Caki2 (cell line): ENCODE measurements around the gene RAB39A. TPM values are rescaled to one million over a fixed set of nuclear protein-coding genes. Genes with fewer than 3 reads are reported as not detected.
"Not testable (repeated sequence)": the region's sequence is repeated elsewhere in the genome, so short reads cannot be mapped to it uniquely, and the experiment has no call there.

Experiments
- DNase-seq: peaks from one replicate; pipeline ENCODE4 v3.0.0-alpha.2; 2015; ENCODE audit warnings: low read depth
- in situ Hi-C: cut with HindIII; loops from 2 replicates; pipeline ENCODE4 v1.10.0; 2016; ENCODE audit warnings: low sequenced_read_pairs, low pct_unique_long_range_greater_than_20kb, mixed read lengths
- total RNA-seq: library from RNA; depleted of rRNA; stranded (reverse); fragments of >200 nt; shearing (Covaris generic); gene quantifications from 2 replicates; pipeline ENCODE4 v1.2.3, GENCODE V29; 2014; ENCODE audit warnings: low replicate concordance; rRNA removed

Gene RAB39A, protein sequence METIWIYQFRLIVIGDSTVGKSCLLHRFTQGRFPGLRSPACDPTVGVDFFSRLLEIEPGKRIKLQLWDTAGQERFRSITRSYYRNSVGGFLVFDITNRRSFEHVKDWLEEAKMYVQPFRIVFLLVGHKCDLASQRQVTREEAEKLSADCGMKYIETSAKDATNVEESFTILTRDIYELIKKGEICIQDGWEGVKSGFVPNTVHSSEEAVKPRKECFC
- 0.07 TPM in 1 of 2 replicates, not detected in the other for total RNA-seq

DNA sequence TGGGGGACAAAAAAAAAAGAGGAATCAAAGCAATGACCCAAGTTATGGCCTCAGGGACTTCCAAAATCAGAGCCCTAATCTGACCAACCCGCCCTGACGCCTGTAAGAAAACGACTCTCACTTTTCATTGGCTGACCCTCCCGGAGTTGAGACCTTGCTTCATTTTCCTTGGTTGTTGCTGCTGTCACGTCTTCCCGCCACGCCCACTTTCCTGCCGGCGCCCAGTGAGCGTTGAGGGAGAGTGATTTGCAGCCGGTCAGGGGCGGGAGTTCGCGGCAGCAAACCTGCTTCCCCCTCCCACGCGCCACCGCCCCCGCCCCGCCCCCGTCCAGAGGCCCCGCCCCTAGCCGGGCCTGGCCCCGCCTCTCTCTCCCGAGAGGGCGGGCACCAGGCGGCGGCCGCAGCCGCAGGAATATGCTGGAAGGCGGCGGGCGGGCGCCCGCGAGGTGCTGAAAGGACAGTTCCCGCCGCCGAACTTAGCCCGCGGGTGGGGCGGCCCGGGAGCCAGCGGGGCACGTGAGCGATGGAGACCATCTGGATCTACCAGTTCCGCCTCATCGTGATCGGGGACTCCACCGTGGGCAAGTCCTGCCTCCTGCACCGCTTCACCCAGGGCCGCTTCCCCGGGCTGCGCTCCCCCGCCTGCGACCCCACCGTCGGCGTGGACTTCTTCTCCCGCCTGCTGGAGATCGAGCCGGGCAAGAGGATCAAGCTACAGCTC lies at the start of gene RAB39A:
RAB39A (plus strand) TSS at position 403 of the 721 bp plus-strand sequence; CDS start at position 524, 121 bp downstream.
- in situ Hi-C loops = no loop called here
- peak; percentile 93 for DNase-seq

DNA sequence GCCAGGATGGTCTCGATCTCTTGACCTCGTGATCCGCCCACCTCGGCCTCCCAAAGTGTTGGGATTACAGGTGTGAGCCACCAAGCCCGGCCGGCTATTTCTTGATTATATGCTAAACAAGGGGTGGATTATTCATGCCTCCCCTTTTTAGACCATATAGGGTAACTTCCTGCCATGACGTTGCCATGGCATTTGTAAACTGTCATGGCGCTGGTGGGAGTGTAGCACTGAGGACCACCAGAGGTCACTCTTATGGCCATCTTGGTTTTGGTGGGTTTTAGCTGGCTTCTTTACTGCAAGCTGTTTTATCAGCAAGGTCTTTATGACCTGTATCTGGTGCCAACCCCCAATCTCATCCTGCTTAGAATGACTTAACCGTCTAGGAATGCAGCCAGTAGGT lies 46.8 kb upstream of the RAB39A start:
- DNase-seq, in situ Hi-C loops: not testable (repeated sequence)

- in situ Hi-C loops = no loop called here
- DNase-seq = no peak
Measured at GRCh38 chr11:107882095-107882820, 46.0 kb upstream of the RAB39A start.

- DNase-seq = no peak
- in situ Hi-C loops = no loop called here
Measured at GRCh38 chr11:107898270-107898669, 30.0 kb upstream of the RAB39A start.

DNA sequence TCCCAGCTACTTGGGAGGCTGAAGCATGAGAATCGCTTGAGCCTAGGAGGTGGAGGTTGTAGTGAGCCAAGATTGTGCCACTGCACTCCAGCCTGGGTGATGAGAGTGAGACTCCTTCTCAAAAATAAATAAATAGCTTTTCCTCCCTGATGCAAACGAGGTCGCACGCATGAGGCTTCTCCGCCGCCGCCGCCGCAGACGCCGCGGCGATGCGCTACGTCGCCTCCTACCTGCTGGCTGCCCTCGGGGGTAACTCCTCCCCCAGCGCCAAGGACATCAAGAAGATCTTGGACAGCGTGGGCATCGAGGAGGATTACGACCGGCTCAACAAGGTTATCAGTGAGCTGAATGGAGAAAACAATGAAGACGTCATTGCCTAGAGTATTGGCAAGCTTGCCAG lies 20.0 kb upstream of the RAB39A start:
- DNase-seq = no peak
- in situ Hi-C loops = no loop called here

- DNase-seq, in situ Hi-C loops: not testable (repeated sequence)
Measured at GRCh38 chr11:107912415-107912814, 15.8 kb upstream of the RAB39A start.

- in situ Hi-C loops = no loop called here
- DNase-seq = no peak
Measured at GRCh38 chr11:107915229-107915628, 13.0 kb upstream of the RAB39A start.

DNA sequence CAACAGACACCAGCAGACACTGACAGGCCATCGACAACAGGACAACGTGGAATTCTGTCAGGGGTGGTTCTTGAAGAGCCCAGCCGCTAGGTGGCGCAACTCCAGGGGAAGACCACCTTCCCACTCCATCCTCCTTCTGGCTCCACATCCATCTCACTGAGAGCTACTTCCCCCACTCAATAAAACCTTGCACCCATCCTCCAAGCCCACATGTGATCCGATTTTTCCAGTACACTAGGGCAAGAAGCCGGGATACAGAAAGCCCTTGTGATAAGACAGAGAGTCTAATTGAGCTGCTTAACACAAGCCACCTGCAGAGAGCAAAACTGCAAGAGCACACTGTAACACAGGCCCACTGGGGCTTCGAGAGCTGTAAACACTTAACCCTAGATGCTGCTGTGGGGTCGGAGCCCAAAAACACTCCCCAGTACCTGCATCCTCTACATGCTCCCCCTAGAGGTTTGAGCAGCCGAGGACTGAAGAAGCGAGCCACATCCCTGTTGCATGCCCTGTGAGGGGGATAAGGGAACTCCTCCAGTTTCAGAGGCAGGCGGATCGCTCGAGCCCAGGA lies 11.5 kb upstream of the RAB39A start:
- no peak for DNase-seq
- in situ Hi-C loops = no loop called here

- no peak for DNase-seq
- in situ Hi-C loops = no loop called here
Measured at GRCh38 chr11:107921997-107922396, 6.3 kb upstream of the RAB39A start.

- DNase-seq, in situ Hi-C loops: not testable (repeated sequence)
Measured at GRCh38 chr11:107923519-107923918, 4.7 kb upstream of the RAB39A start.

GRCh38 chr11:107924306-107924705 lies 3.9 kb upstream of the RAB39A start:
- in situ Hi-C loops = no loop called here
- DNase-seq = no peak

- in situ Hi-C loops = no loop called here
- no peak for DNase-seq
Measured at GRCh38 chr11:107927559-107927958, 689 bp upstream of the RAB39A start.

GRCh38 chr11:107928767-107929507 lies 689 bp downstream of the RAB39A start:
- in situ Hi-C loops = no loop called here
- DNase-seq = no peak

DNA sequence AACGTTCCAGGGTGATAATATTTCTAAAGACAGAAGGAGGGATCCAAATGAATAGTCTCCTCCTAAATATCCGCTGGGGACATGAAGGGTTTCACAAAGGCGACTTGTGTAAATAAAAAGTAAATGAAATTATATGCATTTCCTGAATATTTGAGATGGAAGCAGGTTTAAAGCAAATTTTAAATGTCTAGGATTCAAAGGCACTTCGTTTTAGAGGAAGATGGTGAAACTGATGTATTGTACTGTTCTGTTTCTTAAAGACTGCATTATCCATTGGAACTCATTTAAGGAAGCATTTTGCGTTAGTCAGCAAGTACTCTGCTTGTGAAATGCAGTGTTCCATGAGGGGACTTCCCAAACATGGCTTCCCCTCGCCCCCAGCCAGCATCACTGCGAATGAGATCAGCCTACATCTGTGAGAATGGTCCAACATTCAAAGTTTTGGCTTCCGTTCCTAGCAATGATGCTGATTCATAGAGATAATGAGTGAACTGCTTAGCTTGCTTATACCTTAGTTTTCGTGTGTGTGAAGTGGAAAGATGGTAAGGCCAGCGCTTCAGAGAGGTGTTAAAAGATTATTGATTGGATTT lies 1.5 kb downstream of the RAB39A start:
- in situ Hi-C loops = no loop called here
- DNase-seq = no peak

DNA sequence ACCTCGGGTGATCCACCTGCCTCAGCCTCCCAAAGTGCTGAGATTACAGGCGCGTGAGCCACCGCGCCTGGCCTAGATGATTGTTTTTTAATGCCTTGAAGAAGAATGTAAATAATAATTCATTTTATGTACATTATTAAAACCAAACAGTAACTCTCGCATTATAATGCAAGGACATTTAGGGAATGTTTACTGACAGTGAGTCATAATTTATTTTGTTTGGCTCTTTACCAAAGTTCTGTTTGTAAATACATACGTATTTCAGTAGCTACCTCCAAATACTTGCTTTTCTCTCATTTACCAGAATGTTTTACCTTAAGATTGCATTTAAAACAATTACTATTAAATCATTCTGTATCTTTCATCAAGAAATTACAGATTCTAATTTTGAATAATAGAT lies 3.0 kb downstream of the RAB39A start:
- DNase-seq = no peak
- in situ Hi-C loops = no loop called here

DNA sequence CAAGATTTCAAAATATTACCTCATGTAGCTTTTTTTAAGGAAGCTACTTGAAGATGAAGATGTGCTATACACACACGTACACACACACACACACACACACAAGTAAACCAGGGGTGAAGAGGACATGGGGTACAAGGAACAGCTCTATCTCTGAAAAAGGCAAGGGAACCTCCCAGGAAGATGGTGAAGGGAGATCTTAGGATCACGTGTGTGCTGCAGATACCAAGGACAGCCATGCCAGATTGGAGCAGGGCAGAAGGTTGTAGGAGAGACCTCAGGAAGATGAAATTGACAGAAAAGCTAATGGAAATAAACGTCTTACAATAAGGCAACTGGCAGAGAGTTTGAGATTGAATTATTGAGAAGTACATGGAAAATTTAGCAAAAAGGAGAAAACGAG lies 19.7 kb downstream of the RAB39A start:
- in situ Hi-C loops = no loop called here
- DNase-seq = no peak

GRCh38 chr11:107948328-107948727 lies 20.1 kb downstream of the RAB39A start:
- DNase-seq, in situ Hi-C loops: not testable (repeated sequence)

DNA sequence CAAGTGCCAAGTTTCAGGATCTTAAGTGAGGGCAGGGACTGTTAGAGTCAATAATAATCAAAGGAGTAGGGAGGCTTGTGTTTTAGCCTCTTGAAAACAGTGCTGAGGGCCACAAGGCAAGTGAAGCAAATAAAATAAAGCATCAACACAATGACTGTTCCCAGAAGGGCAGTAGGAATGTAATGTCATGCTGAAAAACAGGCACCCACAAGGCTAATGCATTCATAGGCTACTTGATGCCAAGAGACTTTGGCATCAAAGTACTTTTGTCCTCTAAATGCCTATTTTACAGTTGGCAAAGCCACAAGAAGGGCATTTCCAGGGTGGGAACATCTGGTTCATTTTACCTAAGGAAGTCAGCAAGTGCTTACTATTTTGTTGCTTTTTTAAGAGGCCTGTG lies 22.9 kb downstream of the RAB39A start:
- DNase-seq = no peak
- in situ Hi-C loops = no loop called here
